K562 (cell line): Measurements from ENCODE around the gene TMEM273. TPM values are rescaled to one million over a fixed set of nuclear protein-coding genes. Genes with fewer than 3 reads are reported as not detected.

ENCODE experiments used
- ARID4B ChIP-seq: sonication (generic); formaldehyde crosslinking; IDR thresholded peaks from 2 replicates; pipeline ENCODE4 v1.8.0; 2022; ENCODE audit warnings: mild to moderate bottlenecking, missing genetic modification reagents
- CREM ChIP-seq: IDR thresholded peaks from 2 replicates; pipeline ENCODE4 v1.6.1; 2014; ENCODE audit warnings: antibody characterized with exemption, low read depth
- CSDE1 ChIP-seq, 2 experiments: fragments of 450-650 bp; IDR thresholded peaks; 2 replicates each; pipeline ENCODE4 v1.6.1; 2016; ENCODE audit warnings: mild to moderate bottlenecking in 1 of 2
- ELF4 ChIP-seq: fragments of 450-650 bp; formaldehyde crosslinking; IDR thresholded peaks from 2 replicates; pipeline ENCODE4 v1.4.0; 2022; ENCODE audit warnings: missing genetic modification characterization
- FIP1L1 ChIP-seq: fragments of 200-400 bp; formaldehyde crosslinking; IDR thresholded peaks from 2 replicates; pipeline ENCODE4 v1.6.1; 2018; ENCODE audit warnings: mild to moderate bottlenecking, low read depth, low read length; ENCODE audit not compliant: poor library complexity, severe bottlenecking
- FOS ChIP-seq: IDR thresholded peaks from 3 replicates; pipeline ENCODE4 v1.6.1; 2011; ENCODE audit not compliant: insufficient read length; ENCODE audit errors: extremely low read depth
- GATA2 ChIP-seq: sonication (generic); formaldehyde crosslinking; IDR thresholded peaks from 2 replicates; pipeline ENCODE4 v1.4.0; 2020; ENCODE audit warnings: mild to moderate bottlenecking, missing genetic modification reagents
- GTF3C2 ChIP-seq: IDR thresholded peaks from 3 replicates; pipeline ENCODE4 v1.6.1; 2011; ENCODE audit warnings: borderline replicate concordance, mild to moderate bottlenecking, moderate library complexity; ENCODE audit not compliant: insufficient read length; ENCODE audit errors: extremely low read depth
- KHSRP ChIP-seq: fragments of 450-650 bp; IDR thresholded peaks from 2 replicates; pipeline ENCODE4 v1.6.1; 2017
- MAFG ChIP-seq: fragments of 450-650 bp; conservative IDR thresholded peaks from 2 replicates; pipeline ENCODE4 v1.6.1; 2016; ENCODE audit warnings: missing genetic modification characterization, missing compliant biosample characterization
- MAZ ChIP-seq, 2 experiments: fragments of 450-650 bp in 1 of 2; sonication (generic) in 1 of 2; formaldehyde crosslinking; IDR thresholded peaks in 1 of 2; conservative IDR thresholded peaks in 1 of 2; 2 replicates each; pipeline versions ENCODE4 v1.4.0 to v1.5.0; 2020; ENCODE audit warnings: mild to moderate bottlenecking in 1 of 2, missing genetic modification reagents in 1 of 2
- MEIS2 ChIP-seq: fragments of 450-650 bp; IDR thresholded peaks from 2 replicates; pipeline ENCODE4 v1.6.1; 2014; ENCODE audit warnings: mild to moderate bottlenecking; ENCODE audit not compliant: partially characterized antibody
- MYBL2 ChIP-seq, 2 experiments: fragments of 450-650 bp in 1 of 2; sonication (generic) in 1 of 2; formaldehyde crosslinking in 1 of 2; IDR thresholded peaks; 2 replicates each; pipeline versions ENCODE4 v1.6.1 to v1.8.1; 2017 to 2022; ENCODE audit warnings: borderline replicate concordance in 1 of 2, inconsistent platforms in 1 of 2, low read depth in 1 of 2, mild to moderate bottlenecking in 1 of 2, missing genetic modification reagents in 1 of 2, moderate library complexity in 1 of 2
- NCOA2 ChIP-seq, 2 experiments: fragments of 450-650 bp; IDR thresholded peaks; 2 replicates each; pipeline ENCODE4 v1.6.1; 2018; ENCODE audit warnings: mild to moderate bottlenecking in 2 of 2, moderate library complexity in 1 of 2; ENCODE audit not compliant: partially characterized antibody in 2 of 2
- NR3C1 ChIP-seq: sonication (generic); formaldehyde crosslinking; IDR thresholded peaks from 2 replicates; pipeline ENCODE4 v1.8.1; 2022; ENCODE audit warnings: missing genetic modification reagents
- SOX6 ChIP-seq: fragments of 450-650 bp; IDR thresholded peaks from 2 replicates; pipeline ENCODE4 v1.6.1; 2014; ENCODE audit warnings: mild to moderate bottlenecking
- TFAP4 ChIP-seq: sonication (generic); formaldehyde crosslinking; IDR thresholded peaks from 2 replicates; pipeline ENCODE4 v1.8.0; 2022; ENCODE audit warnings: missing genetic modification reagents, mild to moderate bottlenecking, moderate library complexity, borderline replicate concordance
- TRIM28 ChIP-seq: fragments of 450-650 bp; IDR thresholded peaks from 2 replicates; pipeline ENCODE4 v1.6.1; 2017
- ZNF445 ChIP-seq: fragments of 250-450 bp; sonication (Bioruptor Pico); IDR thresholded peaks from 2 replicates; pipeline ENCODE4 v1.4.0; 2020; ENCODE audit warnings: low read depth, mild to moderate bottlenecking, moderate library complexity
- polyA plus RNA-seq, 8 experiments: library from polyadenylated mRNA; depleted of rRNA in 4 of 8; stranded (reverse) in 5 of 8; unstranded in 3 of 8; fragments of >200 nt; fragmentation: Nextera tagmentation in 2 of 8; fragmentation: Illumina TruSeq in 1 of 8; extraction: Ambion mirVana in 2 of 8; extraction: Trizol in 1 of 8; gene quantifications; 2 replicates each; pipeline versions ENCODE4 v1.2.1 to v1.2.3, GENCODE V29; 2011 to 2014; ENCODE audit warnings: inconsistent platforms in 1 of 8, missing spikeins in 1 of 8
- total RNA-seq, 7 experiments: library from RNA; depleted of rRNA in 6 of 7; stranded (reverse); fragments of >200 nt in 6 of 7; fragmentation: Illumina TruSeq in 2 of 7; extraction: Trizol in 2 of 7; gene quantifications; 2 replicates each; pipeline versions ENCODE4 v1.2.1 to v1.2.3, GENCODE V29; 2011 to 2021; ENCODE audit warnings: low replicate concordance in 1 of 7

Gene TMEM273
- total and polyA plus RNA-seq, 9 of the 15 experiments (the other 6 are each of a cell fraction or from before 2014, with no cell fraction given) = 39.2 to 131 (median 95.6) TPM

GRCh38 chr10:49225218-49225876 is 37.2 kb upstream of the TMEM273 start (continued):
- no peak for TF ChIP-seq ARID4B (CRISPR knock-in tag)
- peak; percentile 36; the same call in 1 of the 2 replicates for TF ChIP-seq TFAP4 (CRISPR knock-in tag)
- TF ChIP-seq MAFG = peak; percentile 94
- no peak for TF ChIP-seq MYBL2 (IDR thresholded peaks at IDR 0.05; ENCODE audit: low read depth)
- TF ChIP-seq MYBL2 (CRISPR knock-in tag; IDR thresholded peaks at IDR 0.05; ENCODE audit: borderline replicate concordance) = no peak
- no peak for TF ChIP-seq FIP1L1
- no peak for TF ChIP-seq ELF4 (CRISPR knock-in tag)
- TF ChIP-seq MAZ (CRISPR knock-in tag; conservative IDR thresholded peaks at IDR 0.05 in 1 of 2, IDR thresholded peaks at IDR 0.05 in 1 of 2) = peak; percentile 55 to 62; a peak in 3 of 4 replicates
- no peak for TF ChIP-seq FOS
- TF ChIP-seq NCOA2 (IDR thresholded peaks at IDR 0.05; ENCODE audit: partially characterized antibody in 2 of 2) = no peak
- peak; percentile 63 for TF ChIP-seq CREM
- no peak for TF ChIP-seq CSDE1 (IDR thresholded peaks at IDR 0.05)
- TF ChIP-seq SOX6 = no peak
- TF ChIP-seq NR3C1 (CRISPR knock-in tag) = no peak
- TF ChIP-seq GATA2 (CRISPR knock-in tag) = peak; percentile 56
- TF ChIP-seq GTF3C2 = no peak
- no peak for TF ChIP-seq KHSRP
- peak; percentile 48 for TF ChIP-seq MEIS2
- 0 out of 2 replicates have a peak, but pooled peaks have one; percentile 55 for TF ChIP-seq TRIM28
- TF ChIP-seq ZNF445 = no peak
